Measurements from ENCODE around the gene SV2B.
"Not testable (repeated sequence)": the region's sequence is repeated elsewhere in the genome, so short reads cannot be mapped to it uniquely, and the experiment has no call there.

Gene SV2B

GRCh38 chr15:91099995-91100813, at the start of gene SV2B:
Gene SV2B, plus strand, starts transcription at chr15:91100257. Its CDS starts 126,007 bp downstream, at chr15:91226264.
- FAIRE-seq (no peak), DNase-seq (ENCODE audit: low spot score) (peak; percentile 54)

- DNase-seq (ENCODE audit: low spot score): no peak
- FAIRE-seq: no peak
These were observed 48.8 kb upstream of the SV2B start for GRCh38 chr15:91051248-91051647.

GRCh38 chr15:91054816-91055215, 45.2 kb upstream of the SV2B start:
- DNase-seq (ENCODE audit: low spot score) (no peak), FAIRE-seq (no peak)

GRCh38 chr15:91055548-91056331, 44.3 kb upstream of the SV2B start:
- DNase-seq (ENCODE audit: low spot score) (peak; percentile 84), FAIRE-seq (peak; percentile 63)

GRCh38 chr15:91061230-91061629, 38.8 kb upstream of the SV2B start:
- DNase-seq (ENCODE audit: low spot score) (no peak), FAIRE-seq (no peak)

- FAIRE-seq (no peak), DNase-seq (ENCODE audit: low spot score) (no peak)
These were observed 38.1 kb upstream of the SV2B start for GRCh38 chr15:91061997-91062396.

GRCh38 chr15:91065505-91065904, 34.6 kb upstream of the SV2B start:
- FAIRE-seq (no peak), DNase-seq (ENCODE audit: low spot score) (no peak)

GRCh38 chr15:91067036-91067435, 33.0 kb upstream of the SV2B start:
- FAIRE-seq: no peak
- no peak for DNase-seq (ENCODE audit: low spot score)

- FAIRE-seq (no peak), DNase-seq (ENCODE audit: low spot score) (no peak)
These were observed 31.6 kb upstream of the SV2B start for GRCh38 chr15:91068436-91068835.

GRCh38 chr15:91068966-91069365, 31.1 kb upstream of the SV2B start:
- DNase-seq (ENCODE audit: low spot score) (no peak), FAIRE-seq (no peak)

GRCh38 chr15:91070872-91071271, 29.2 kb upstream of the SV2B start:
- FAIRE-seq (no peak), DNase-seq (ENCODE audit: low spot score) (no peak)

- FAIRE-seq: no peak
- DNase-seq (ENCODE audit: low spot score): no peak
These were observed 27.9 kb upstream of the SV2B start for GRCh38 chr15:91072161-91072560.

- DNase-seq (ENCODE audit: low spot score): no peak
- FAIRE-seq: no peak
These were observed 27.0 kb upstream of the SV2B start for GRCh38 chr15:91073077-91073476.

GRCh38 chr15:91073768-91074167, 26.3 kb upstream of the SV2B start:
- FAIRE-seq: no peak
- DNase-seq (ENCODE audit: low spot score): no peak

- FAIRE-seq (no peak), DNase-seq (ENCODE audit: low spot score) (no peak)
These were observed 24.3 kb upstream of the SV2B start for GRCh38 chr15:91075739-91076138.

- no peak for FAIRE-seq
- no peak for DNase-seq (ENCODE audit: low spot score)
These were observed 23.0 kb upstream of the SV2B start for GRCh38 chr15:91077029-91077428.

- DNase-seq (ENCODE audit: low spot score); FAIRE-seq: not testable (repeated sequence)
These were observed 6.2 kb upstream of the SV2B start for GRCh38 chr15:91093866-91094265.

GRCh38 chr15:91098451-91098850, 1.6 kb upstream of the SV2B start:
- no peak for FAIRE-seq

GRCh38 chr15:91099616-91099994, 452 bp upstream of the SV2B start:
- FAIRE-seq (no peak), DNase-seq (ENCODE audit: low spot score) (peak; percentile 65)

More at GRCh38 chr15:91098451-91098850, 1.6 kb upstream of the SV2B start:
- DNase-seq (ENCODE audit: low spot score): no peak

- DNase-seq (ENCODE audit: low spot score) (peak; percentile 27), FAIRE-seq (no peak)
These were observed 954 bp downstream of the SV2B start for GRCh38 chr15:91100814-91101607.

- no peak for DNase-seq (ENCODE audit: low spot score)
- FAIRE-seq: no peak
These were observed 1.5 kb downstream of the SV2B start for GRCh38 chr15:91101608-91101920.

Data from urothelium cell line (cell line).